A549 (cell line): Measurements from ENCODE around the gene MYH16. TPM values are rescaled to one million over a fixed set of nuclear protein-coding genes. Genes with fewer than 3 reads are reported as not detected.
"Not testable (repeated sequence)": the region's sequence is repeated elsewhere in the genome, so short reads cannot be mapped to it uniquely, and the experiment has no call there.

Source experiments
- ATAC-seq, 2 experiments: fragments of 200-7000 bp in 1 of 2; fragments of >200 bp in 1 of 2; cut with Nextera tagmentation in 1 of 2; cut with Tn5 transposase in 1 of 2; 3 replicates each; pipeline versions ENCODE4 v1.8.0 to v1.9.1; 2018 to 2020; ENCODE audit warnings: mild to moderate bottlenecking in 1 of 2, moderate library complexity in 1 of 2
- CTCF ChIA-PET: fragments of 300-600 bp; sonication (Branson Sonifier 250); formaldehyde crosslinking; extraction: SDS; loops from one replicate; lab custom pipeline; 2021; ENCODE audit warnings: antibody characterized with exemption, inconsistent platforms; lab: Yijun Ruan, JAX
- POLR2A ChIA-PET: fragments of 350-600 bp; formaldehyde crosslinking; extraction: SDS; loops from one replicate; lab custom pipeline; 2021; ENCODE audit warnings: antibody characterized with exemption, inconsistent platforms; lab: Yijun Ruan, JAX
- DNase-seq, 2 experiments: peaks; one replicate each; pipeline versions ENCODE4 v3.0.0 to v3.0.0-alpha.2; 2011 to 2016; ENCODE audit warnings: low read depth in 1 of 2, low spot score in 1 of 2
- FAIRE-seq: peaks from 2 replicates; lab custom pipeline; 2011; peaks lifted over from hg19 to GRCh38; lab: Jason Lieb, UNC
- H3K27ac ChIP-seq, 2 experiments: fragments of >200 bp; sonication (Bioruptor Twin); formaldehyde crosslinking; 3 replicates each; pipeline ENCODE4 v1.5.1; 2016 to 2017
- H3K4me1 ChIP-seq: fragments of >200 bp; sonication (Bioruptor Twin); formaldehyde crosslinking; 3 replicates; pipeline ENCODE4 v1.6.1; 2016
- H3K4me2 ChIP-seq: fragments of >200 bp; sonication (Bioruptor Twin); formaldehyde crosslinking; 3 replicates; pipeline ENCODE4 v1.6.1; 2016
- H3K4me3 ChIP-seq: fragments of >200 bp; sonication (Bioruptor Twin); formaldehyde crosslinking; 3 replicates; pipeline ENCODE4 v1.5.1; 2016
- H3K9me3 ChIP-seq: fragments of >200 bp; sonication (Bioruptor Twin); formaldehyde crosslinking; 3 replicates; pipeline ENCODE4 v1.6.1; 2016
- BCL3 ChIP-seq: fragments of >200 bp; sonication (Bioruptor Twin); formaldehyde crosslinking; IDR thresholded peaks from 3 replicates; pipeline ENCODE4 v1.6.1; 2016
- BHLHE40 ChIP-seq: IDR thresholded peaks from 2 replicates; pipeline ENCODE4 v1.6.1; 2012; ENCODE audit warnings: low read depth, low read length, inconsistent platforms
- CEBPB ChIP-seq, 2 experiments: fragments of >200 bp in 1 of 2; sonication (Bioruptor Twin) in 1 of 2; formaldehyde crosslinking in 1 of 2; IDR thresholded peaks; 2 replicates each; pipeline ENCODE4 v1.6.1; 2012 to 2016
- EHMT2 ChIP-seq: fragments of 200-600 bp; sonication (generic); IDR thresholded peaks from 2 replicates; pipeline ENCODE4 v1.6.1; 2016; ENCODE audit warnings: antibody characterized with exemption, low read depth, mild to moderate bottlenecking, moderate library complexity
- HEYL ChIP-seq: fragments of 250-450 bp; sonication (Bioruptor Pico); IDR thresholded peaks from 2 replicates; pipeline ENCODE4 v1.8.0; 2021; ENCODE audit warnings: mild to moderate bottlenecking, moderate library complexity
- MYC ChIP-seq: IDR thresholded peaks from 2 replicates; pipeline ENCODE4 v1.6.1; 2012; ENCODE audit warnings: mild to moderate bottlenecking, inconsistent platforms, low read length, improper control_type of control experiment, borderline replicate concordance
- POLR2AphosphoS2 ChIP-seq: conservative IDR thresholded peaks from 2 replicates; pipeline ENCODE4 v1.6.1; 2012; ENCODE audit warnings: low read length, improper control_type of control experiment, inconsistent platforms
- RAD21 ChIP-seq, 2 experiments: fragments of >200 bp in 1 of 2; sonication (Bioruptor Twin) in 1 of 2; formaldehyde crosslinking in 1 of 2; IDR thresholded peaks in 1 of 2; conservative IDR thresholded peaks in 1 of 2; 2 replicates in 1 of 2; 3 replicates in 1 of 2; pipeline ENCODE4 v1.6.1; 2012 to 2018; ENCODE audit warnings: inconsistent platforms in 1 of 2
- RARB ChIP-seq: fragments of 250-450 bp; sonication (Bioruptor Pico); IDR thresholded peaks from 2 replicates; pipeline ENCODE4 v1.8.0; 2021; ENCODE audit warnings: mild to moderate bottlenecking, moderate library complexity
- SMC3 ChIP-seq: fragments of >200 bp; sonication (Bioruptor Twin); formaldehyde crosslinking; IDR thresholded peaks from 3 replicates; pipeline ENCODE4 v1.6.1; 2018; ENCODE audit warnings: inconsistent platforms
- ZSCAN20 ChIP-seq: fragments of 250-450 bp; sonication (Bioruptor Pico); IDR thresholded peaks from 2 replicates; pipeline ENCODE4 v1.8.0; 2022; ENCODE audit warnings: mild to moderate bottlenecking, moderate library complexity
- WGBS: methylation state at CpG from one replicate; pipeline ENCODE4 v1.1.6; 2017; ENCODE audit errors: missing lambda C conversion rate; 5-methylcytosine and 5-hydroxymethylcytosine counted together
- polyA plus RNA-seq, 4 experiments: library from polyadenylated mRNA; depleted of rRNA in 3 of 4; stranded (reverse); fragments of >200 nt; fragmentation: RNase III in 1 of 4; extraction: RNeasy Plus Mini Kit Qiagen cat#74134 plus additional on column Dnase treatment in 1 of 4; gene quantifications; 2 replicates in 3 of 4; 3 replicates in 1 of 4; pipeline ENCODE4 v1.2.3, GENCODE V29; 2011 to 2017
- TF ChIP-seq, protein P1 (sequence below): IDR thresholded peaks from 2 replicates; pipeline ENCODE4 v1.6.1; 2012
- TF ChIP-seq, protein P2 (sequence below): IDR thresholded peaks from 2 replicates; pipeline ENCODE4 v1.6.1; 2012; ENCODE audit warnings: low read depth, borderline replicate concordance
- TF ChIP-seq, protein P3 (sequence below): fragments of 250-450 bp; sonication (Bioruptor Pico); IDR thresholded peaks from 2 replicates; pipeline ENCODE4 v1.5.0; 2021; ENCODE audit warnings: mild to moderate bottlenecking, moderate library complexity, borderline replicate concordance

Gene MYH16
- polyA plus RNA-seq, 2 of the 4 experiments (the other 2 are of a cell fraction): 0.28 to 0.31 TPM

DNA sequence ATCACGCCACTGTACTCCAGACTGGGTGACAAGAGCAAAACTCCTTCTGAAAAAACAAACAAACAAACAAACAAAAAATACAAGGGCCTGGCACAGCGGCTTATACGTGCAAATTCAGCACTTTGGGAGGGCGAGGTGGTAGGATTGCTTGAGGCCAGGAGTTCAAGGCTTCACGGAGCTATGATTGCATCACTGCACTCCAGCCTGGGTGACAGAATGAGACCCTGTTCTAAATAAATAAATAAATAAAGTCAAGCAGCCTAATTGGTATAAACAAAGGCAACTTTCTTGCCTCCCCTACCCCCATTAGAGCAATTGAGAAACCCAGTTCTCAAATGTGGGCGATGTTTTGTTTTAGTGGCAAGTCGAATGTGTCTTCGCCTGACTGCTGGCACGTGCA, 38.5 kb upstream of the MYH16 start:
- TF ChIP-seq, protein P1, sequence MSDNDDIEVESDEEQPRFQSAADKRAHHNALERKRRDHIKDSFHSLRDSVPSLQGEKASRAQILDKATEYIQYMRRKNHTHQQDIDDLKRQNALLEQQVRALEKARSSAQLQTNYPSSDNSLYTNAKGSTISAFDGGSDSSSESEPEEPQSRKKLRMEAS: no peak
- 0 out of 4 replicates have a peak, but pooled peaks of 1 of the 2 experiments have one; percentile 11 for TF ChIP-seq CEBPB (IDR thresholded peaks at IDR 0.05)
- TF ChIP-seq, all 56 proteins: peak for 1
- Histone ChIP-seq H3K4me2 (no peak overlapping the region), H3K4me3 (no peak overlapping the region), H3K9me3 (no peaks in the 10 kb centered on the region), H3K4me1 (peaks cover 6% of the 10 kb centered on the region; the same call in 1 of the 3 replicates), H3K27ac (no peak overlapping the region)
- ChIA-PET POLR2A (no interaction called here), CTCF (no interaction called here)
- 88% methylated on average over 9 of the region's 9 CpGs for WGBS
- ATAC-seq (no peak), DNase-seq (no peak), FAIRE-seq (no peak)

- ChIA-PET POLR2A (no interaction called here), CTCF (no interaction called here)
- Histone ChIP-seq H3K4me3 (no peak overlapping the region), H3K9me3 (no peaks in the 10 kb centered on the region), H3K4me2 (no peak overlapping the region), H3K27ac (peak overlapping the region in 1 of 2 experiments; percentile 41; a peak in 2 of 6 replicates), H3K4me1 (peaks cover 3% of the 10 kb centered on the region; the same call in 1 of the 3 replicates)
- FAIRE-seq (no peak), ATAC-seq (no peak), DNase-seq (no peak)
- TF ChIP-seq BCL3 (no peak), CEBPB (IDR thresholded peaks at IDR 0.05) (no peak), POLR2AphosphoS2 (no peak), EHMT2 (no peak), HEYL (CRISPR knock-in tag) (no peak), RARB (CRISPR knock-in tag) (no peak), SMC3 (no peak), MYC (no peak), ZSCAN20 (CRISPR knock-in tag) (no peak), BHLHE40 (no peak)
- TF ChIP-seq, protein P2, sequence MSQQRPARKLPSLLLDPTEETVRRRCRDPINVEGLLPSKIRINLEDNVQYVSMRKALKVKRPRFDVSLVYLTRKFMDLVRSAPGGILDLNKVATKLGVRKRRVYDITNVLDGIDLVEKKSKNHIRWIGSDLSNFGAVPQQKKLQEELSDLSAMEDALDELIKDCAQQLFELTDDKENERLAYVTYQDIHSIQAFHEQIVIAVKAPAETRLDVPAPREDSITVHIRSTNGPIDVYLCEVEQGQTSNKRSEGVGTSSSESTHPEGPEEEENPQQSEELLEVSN: no peak
- 87% methylated on average over 11 of the region's 12 CpGs for WGBS
These were observed 36.7 kb upstream of the MYH16 start for GRCh38 chr7:99235925-99236324.

- H3K27ac ChIP-seq, H3K4me1 ChIP-seq, H3K4me2 ChIP-seq, DNase-seq, ATAC-seq, POLR2A ChIA-PET, H3K9me3 ChIP-seq, FAIRE-seq, H3K4me3 ChIP-seq: not testable (repeated sequence)
- 95% methylated on average over 1 of the region's 1 CpG for WGBS
- CTCF ChIA-PET: interaction anchor here (0.8 to 1.3 kb wide), 2 partner anchors 14 to 75 kb away, joined by 3 to 4 read pairs; no protein-coding TSS in a partner anchor
These were observed 34.8 kb upstream of the MYH16 start for GRCh38 chr7:99237876-99238275.

DNA sequence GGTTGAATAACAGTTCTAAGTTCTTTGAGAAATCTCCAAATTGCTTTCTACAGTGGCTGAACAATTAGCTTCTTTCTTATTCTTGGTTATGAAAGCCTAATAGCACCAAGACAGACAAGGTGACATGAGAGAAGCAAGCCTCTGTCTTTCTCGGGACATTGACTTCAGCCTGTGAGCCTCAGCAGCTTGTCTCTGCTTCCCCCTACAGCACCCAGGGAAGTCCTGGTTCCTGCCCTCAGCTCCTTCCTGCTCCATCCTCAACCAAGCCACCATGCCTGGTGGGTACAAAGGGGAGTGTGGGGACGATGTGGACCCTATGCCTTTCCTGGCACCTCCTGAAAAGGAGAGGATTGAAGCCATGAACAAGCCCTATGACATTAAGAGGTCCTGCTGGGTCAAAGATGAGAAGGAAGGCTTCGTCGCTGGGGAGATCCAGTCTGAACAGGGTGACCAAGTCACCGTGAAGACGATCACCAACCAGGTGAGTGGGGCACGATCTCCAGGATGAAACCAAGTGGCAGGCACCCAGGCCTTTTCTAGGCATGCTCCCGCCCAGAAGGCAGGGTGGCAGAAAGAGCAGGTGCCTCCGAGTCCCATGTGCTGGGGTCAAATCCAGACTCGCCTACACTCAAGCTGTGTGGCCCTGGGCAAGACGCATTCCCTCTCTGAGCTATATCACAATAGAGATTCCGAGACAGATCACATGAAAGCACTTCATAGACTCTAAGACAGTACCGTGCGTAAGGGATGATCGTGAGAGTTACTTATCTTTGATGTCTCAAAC, 33.9 kb upstream of the MYH16 start:
- no peak for DNase-seq
- TF ChIP-seq, protein P2: no peak
- TF ChIP-seq RAD21 (conservative IDR thresholded peaks at IDR 0.05 in 1 of 2, IDR thresholded peaks at IDR 0.05 in 1 of 2): 0 out of 5 replicates have a peak, but pooled peaks of 1 of the 2 experiments have one; percentile 5
- TF ChIP-seq, protein P3, sequence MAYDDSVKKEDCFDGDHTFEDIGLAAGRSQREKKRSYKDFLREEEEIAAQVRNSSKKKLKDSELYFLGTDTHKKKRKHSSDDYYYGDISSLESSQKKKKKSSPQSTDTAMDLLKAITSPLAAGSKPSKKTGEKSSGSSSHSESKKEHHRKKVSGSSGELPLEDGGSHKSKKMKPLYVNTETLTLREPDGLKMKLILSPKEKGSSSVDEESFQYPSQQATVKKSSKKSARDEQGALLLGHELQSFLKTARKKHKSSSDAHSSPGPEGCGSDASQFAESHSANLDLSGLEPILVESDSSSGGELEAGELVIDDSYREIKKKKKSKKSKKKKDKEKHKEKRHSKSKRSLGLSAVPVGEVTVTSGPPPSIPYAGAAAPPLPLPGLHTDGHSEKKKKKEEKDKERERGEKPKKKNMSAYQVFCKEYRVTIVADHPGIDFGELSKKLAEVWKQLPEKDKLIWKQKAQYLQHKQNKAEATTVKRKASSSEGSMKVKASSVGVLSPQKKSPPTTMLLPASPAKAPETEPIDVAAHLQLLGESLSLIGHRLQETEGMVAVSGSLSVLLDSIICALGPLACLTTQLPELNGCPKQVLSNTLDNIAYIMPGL (CRISPR knock-in tag): no peak
- FAIRE-seq: no peak
- WGBS: 66% methylated on average over 15 of the region's 15 CpGs
- H3K9me3 ChIP-seq: no peaks in the 10 kb centered on the region
- peak; percentile 45 to 47; a peak in 2 of 6 replicates for ATAC-seq
- H3K4me3 ChIP-seq: no peak overlapping the region
- ChIA-PET POLR2A (no interaction called here), CTCF (interaction anchor here (0.6 to 1.3 kb wide), 3 partner anchors 9 to 34 kb away, joined by 3 to 4 read pairs (median 4); partner anchors contain the start of gene MYH16)
- peaks cover 3% of the 10 kb centered on the region; the same call in 1 of the 3 replicates for H3K4me1 ChIP-seq
- no peak overlapping the region for H3K4me2 ChIP-seq
- H3K27ac ChIP-seq: no peak overlapping the region
